Stimulated activated CD4-positive, alpha-beta T cell treated with anti-CD3 and anti-CD28 coated beads, Interleukin-15, amount 100 ng/mL, for 24 hours (primary cell): ENCODE results near the gene MYO7A.

Experiments used
- DNase-seq: peaks from one replicate; pipeline ENCODE4 v3.0.0-alpha.2; 2020

The MYO7A gene

GRCh38 chr11:77230878-77231605 is 103.0 kb downstream of the MYO7A start:
- DNase-seq: no peak

GRCh38 chr11:77231800-77232199 is 103.8 kb downstream of the MYO7A start:
- no peak for DNase-seq

- DNase-seq: no peak
Observed at GRCh38 chr11:77232242-77232641, 104.2 kb downstream of the MYO7A start.

- DNase-seq: no peak
Observed at GRCh38 chr11:77233011-77233410, 105.0 kb downstream of the MYO7A start.

GRCh38 chr11:77236901-77237300 is 108.9 kb downstream of the MYO7A start:
- DNase-seq: no peak

- no peak for DNase-seq
Observed at GRCh38 chr11:77244277-77245027, 116.4 kb downstream of the MYO7A start.

GRCh38 chr11:77249427-77249826 is 121.4 kb downstream of the MYO7A start:
- DNase-seq: no peak

GRCh38 chr11:77250881-77251640 is 123.0 kb downstream of the MYO7A start:
- DNase-seq: no peak

GRCh38 chr11:77252555-77253270 is 124.7 kb downstream of the MYO7A start:
- no peak for DNase-seq

GRCh38 chr11:77253690-77254089 is 125.6 kb downstream of the MYO7A start:
- no peak for DNase-seq

GRCh38 chr11:77259641-77260040 is 131.6 kb downstream of the MYO7A start:
- no peak for DNase-seq

- no peak for DNase-seq
Observed at GRCh38 chr11:77262803-77263202, 134.8 kb downstream of the MYO7A start.
